NCI-H748 (cell line): ENCODE data around the gene LAMB3.
A peak's percentile ranks its signal among the peaks of the same experiment; 100 is the strongest.

ENCODE experiments used
- DNase-seq: peaks from one replicate; lab custom pipeline; 2025; ENCODE audit not compliant: unreplicated experiment; lab: John Stamatoyannopoulos, UW

Gene LAMB3

DNA sequence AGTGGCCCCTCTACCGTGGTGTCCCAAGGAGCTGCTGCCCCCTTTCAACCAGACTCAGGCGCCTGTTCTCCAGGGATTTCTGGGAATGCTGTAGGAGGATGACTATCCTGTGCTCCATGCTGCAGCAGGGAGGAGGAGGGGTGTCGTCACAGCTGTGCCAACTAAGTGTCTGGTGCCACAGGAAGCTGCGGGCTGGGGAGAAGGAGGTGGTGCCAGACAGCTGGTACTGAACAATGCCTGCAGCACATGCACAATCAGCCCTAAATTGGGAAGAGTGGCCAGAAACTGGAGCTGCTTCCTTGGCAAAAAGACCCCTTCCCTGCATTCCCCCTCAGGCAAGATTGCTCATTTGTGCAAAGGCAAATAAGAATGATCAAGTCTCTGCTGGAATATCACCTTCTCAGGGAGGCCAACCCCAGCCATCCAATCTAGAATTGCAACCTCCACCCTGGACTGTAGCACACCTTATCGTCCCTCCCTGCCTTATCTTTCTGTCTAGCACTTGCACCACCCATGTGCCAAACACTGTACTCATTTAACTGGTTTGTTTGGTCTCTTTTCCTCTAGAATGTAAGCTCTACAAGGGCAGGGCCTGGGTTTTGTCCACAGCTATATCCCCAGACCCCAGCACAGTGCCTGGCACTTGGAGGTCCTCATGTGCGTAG is 33.3 kb downstream of the LAMB3 start:
- no peak for DNase-seq

DNA sequence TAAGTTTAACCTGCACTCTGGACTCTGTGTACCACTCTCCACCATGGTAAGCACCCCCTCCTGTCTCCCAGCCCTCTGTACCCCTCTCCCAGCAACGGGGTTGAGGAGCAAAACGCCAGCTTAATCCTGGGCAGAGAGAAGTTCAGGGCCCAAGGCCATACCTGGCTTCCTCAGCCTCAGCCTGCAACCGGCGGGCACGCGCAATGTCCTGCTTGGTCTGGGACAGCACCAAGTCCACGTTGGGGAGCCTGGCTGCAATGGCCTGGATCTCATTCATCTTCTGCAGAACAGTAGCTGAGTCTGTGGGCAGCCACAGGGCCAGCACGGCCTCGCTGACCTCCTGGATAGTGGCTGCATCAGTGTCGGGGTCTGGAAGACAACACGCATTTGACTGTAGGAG is 33.9 kb downstream of the LAMB3 start:
- DNase-seq, result no peak

DNA sequence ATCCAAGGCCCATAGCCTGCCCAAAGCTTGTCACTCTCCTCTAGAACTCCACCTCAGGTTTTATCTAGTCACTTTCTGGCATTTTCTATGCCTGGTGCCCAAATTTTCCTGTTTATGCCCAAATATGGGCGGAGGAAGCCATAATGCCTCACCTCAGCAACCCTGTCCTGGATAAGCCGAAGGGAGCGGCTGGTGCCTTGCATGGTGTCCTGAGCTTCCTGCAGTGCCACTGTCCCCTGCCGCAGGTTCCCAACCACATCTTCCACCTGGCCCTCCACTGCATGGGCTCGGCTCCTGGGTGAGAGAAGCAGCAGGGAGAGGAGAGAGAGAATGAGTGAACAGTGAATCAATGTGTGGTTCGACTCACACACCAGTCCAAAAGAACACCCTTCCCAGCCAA is 34.5 kb downstream of the LAMB3 start:
- DNase-seq, result no peak

DNA sequence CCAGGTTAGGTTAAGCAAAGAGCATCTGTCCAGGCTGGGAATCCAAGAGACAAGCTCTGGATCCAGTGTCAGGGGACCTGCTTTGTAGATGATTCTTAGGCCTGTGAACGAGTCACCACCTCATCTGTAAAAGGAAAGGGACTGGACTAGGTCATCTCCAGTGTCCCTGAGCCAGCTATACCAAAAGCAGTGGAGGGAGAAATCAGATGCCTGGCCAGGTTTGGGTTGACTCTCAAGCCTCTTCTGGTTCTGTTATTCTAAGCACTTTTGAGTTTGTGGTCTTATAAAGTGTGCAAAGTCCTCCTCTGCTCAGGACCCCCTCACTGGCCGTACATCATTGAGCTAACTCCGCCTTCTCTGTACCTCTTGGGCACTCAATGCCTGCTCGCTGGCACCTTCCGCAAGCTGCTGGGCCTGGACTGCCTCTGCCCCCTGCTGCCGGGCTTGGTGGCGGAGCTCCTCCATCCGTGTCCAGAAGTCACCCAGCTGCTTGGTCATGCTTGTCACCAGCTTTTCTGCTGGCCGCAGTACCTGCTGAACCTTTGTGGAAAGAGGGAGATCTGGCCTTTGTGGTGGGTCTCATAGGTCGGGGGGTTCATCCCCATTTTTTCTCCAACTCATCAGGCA is 35.1 kb downstream of the LAMB3 start:
- no peak for DNase-seq

DNA sequence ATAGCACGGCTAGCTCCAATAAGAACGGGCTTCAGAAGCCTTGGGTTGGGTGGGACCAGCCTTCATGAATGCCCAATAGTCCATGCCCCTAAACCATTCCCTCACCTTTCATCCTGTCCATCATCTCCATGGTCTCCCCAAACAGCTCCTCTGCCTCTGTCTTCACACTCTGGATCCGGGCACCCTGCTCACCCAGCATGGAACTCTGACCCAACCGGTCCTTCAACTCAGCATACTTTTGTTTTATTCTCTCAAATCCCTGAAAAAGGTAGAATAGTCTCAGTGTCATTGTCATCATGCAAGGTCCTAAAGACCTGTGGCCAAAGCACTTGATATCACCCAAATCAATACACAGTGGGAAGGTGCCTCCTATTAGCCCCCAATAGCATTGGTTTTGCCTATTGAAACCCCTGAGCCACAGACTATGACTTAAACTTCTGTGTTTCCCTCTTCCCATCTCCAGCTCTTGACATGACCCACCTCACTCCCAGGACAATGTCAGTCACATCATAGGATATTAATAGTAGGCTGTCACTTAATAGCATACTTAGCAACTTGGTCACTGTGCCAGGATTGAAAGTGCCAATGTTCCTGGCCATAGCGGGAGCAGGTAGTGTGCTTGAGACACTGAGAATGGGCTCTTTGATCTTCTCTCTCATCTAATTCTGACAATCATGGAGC is 35.7 kb downstream of the LAMB3 start:
- no peak for DNase-seq

DNA sequence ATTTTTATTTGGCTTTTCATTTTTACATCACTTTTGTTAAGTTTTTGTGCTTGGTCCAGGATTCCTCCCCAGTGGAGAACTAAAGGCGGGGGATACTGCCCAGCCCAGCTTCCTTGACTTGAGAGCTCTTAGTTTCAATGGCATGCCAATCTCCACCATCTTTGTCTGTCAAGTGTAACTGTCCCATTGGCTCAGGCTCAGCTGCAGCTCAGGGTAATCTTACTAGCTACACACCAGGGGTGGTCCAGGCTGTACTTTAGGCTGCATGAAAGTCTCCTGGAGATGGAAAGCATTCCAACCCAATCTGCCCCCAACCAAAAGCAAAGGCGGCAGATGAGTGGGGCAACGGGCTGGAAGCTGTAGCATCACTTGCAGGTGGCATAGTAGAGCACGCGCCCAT is 37.3 kb downstream of the LAMB3 start:
- DNase-seq, result no peak

DNA sequence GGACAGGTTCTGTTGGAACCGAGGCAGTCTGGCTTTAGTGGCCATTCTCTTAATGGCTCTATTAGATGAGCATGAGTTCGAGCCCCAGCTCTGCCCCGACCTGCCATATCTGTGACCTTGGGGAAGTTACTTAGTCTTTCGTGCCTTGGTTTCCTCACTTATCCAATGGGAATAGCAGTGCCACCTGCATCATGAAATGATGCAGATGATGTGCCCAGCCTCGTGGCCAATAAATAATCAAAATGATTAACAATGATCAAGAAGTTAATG is 38.1 kb downstream of the LAMB3 start:
- no peak for DNase-seq

DNA sequence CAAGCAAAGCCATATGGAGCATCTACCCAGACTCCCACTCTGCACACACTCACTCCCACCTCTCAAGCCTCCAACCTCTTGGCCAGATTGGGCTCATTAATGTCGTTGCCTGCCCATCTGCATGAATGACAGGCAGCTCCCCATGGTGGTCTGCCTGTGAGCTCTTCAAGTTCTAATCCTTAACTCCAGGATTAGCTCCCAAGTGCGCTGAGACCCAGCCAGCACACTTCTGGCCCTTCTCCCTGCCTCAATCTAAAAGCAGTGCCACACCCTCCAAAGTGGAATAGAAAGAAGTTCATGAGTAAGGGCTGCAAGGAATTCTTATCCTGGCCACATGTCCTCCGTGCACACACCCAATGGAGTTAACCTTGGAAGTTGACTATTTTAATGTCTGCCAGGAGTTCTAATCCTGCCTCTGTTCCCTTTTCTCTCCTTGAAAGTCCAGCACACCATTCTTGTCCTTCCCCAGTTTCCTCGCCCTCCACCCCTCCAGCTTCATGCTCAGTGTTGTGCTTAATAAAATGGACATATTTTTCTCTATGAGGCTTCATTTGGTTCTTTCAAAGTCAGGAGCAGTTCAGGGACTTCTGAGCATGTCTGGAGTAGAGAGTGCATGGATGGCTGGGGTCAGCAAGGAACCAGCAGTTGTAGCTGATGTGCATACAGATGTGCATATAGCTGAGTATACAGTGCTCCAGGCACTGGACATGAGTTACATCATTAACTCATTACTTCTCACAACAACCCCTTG is 38.6 kb downstream of the LAMB3 start:
- DNase-seq, result no peak

DNA sequence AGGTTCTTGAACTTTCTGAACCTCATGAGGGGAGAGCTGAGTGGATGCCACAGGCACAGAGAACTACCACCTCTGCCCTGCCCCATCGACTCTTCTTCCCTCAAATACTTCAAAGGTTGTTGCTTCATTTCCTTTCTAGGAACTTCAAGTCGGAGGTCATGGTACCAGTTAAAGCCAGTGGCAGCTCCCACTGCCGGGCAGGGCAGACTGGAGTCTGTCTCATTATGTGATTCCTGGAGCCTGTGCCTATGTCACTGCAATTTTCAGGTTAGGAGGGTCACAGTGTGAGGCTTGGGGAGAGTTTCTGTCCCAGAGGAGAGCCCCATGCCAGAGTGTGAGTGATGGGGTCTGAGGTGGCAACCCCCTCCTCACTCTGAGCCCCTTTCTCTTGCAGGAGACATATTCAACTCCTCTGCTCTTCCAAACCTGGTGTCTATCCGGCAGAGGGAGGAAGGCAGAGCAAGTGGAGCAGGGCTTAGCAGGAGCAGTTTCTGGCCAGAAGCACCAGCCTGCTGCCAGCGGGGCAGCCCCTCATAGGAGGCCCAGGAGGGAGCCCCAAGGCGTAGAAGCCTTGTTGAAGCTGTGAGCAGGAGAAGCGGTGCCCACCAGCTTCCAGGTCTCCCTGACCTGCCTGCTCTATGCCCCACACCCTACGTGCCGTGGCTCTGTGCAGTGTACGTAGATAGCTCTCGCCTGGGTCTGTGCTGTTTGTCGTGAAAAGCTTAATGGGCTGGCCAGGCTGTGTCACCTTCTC is 39.4 kb downstream of the LAMB3 start:
- no peak for DNase-seq

DNA sequence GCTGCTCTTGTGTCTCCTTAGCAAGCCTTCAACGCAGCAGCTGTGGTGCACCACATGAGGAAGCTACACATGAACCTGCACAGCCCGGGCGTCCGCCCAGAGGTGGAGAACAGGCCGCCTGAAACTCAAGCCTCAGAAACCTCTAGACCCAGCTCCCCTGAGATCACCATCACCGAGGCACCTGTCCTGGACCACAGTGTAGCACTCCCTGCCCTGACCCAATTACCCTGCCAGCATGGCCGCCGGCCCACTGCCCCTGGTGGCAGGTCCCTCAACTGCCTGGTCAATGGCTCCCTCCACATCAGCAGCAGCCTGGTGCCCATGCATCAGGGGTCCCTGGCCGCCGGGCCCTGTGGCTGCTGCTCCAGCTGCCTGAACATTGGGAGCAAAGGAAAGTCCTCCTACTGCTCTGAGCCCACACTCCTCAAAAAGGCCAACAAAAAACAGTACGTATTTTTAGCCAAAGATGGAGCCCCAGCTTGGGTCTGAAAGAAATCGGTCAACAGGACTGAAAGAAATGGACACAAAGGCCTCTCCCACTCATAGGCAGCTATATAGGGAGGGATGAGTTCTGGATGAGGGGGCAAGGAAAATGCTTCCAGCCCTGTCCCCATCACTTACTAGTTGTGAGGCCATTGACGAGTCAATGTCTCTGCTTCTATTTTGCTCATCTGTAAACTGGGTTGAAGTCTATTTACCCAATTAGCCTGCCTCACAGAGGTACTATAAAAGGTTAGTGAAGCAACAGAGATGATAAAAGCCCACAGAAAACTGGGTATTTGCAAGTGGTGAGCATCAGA is 40.3 kb downstream of the LAMB3 start:
- no peak for DNase-seq

DNA sequence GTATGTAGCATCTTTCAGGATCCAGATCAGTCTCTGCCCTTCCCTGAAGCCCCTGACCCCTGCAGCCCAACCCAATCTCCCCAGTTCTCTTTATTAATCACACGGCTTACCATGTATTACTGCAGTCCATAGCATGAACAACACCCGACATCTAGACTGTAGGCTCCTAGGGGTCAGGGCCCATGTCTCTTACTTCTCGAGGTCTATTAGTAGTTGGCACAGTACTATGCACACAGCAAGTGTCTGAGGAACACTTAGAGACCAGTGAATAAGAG is 41.7 kb downstream of the LAMB3 start:
- no peak for DNase-seq

DNA sequence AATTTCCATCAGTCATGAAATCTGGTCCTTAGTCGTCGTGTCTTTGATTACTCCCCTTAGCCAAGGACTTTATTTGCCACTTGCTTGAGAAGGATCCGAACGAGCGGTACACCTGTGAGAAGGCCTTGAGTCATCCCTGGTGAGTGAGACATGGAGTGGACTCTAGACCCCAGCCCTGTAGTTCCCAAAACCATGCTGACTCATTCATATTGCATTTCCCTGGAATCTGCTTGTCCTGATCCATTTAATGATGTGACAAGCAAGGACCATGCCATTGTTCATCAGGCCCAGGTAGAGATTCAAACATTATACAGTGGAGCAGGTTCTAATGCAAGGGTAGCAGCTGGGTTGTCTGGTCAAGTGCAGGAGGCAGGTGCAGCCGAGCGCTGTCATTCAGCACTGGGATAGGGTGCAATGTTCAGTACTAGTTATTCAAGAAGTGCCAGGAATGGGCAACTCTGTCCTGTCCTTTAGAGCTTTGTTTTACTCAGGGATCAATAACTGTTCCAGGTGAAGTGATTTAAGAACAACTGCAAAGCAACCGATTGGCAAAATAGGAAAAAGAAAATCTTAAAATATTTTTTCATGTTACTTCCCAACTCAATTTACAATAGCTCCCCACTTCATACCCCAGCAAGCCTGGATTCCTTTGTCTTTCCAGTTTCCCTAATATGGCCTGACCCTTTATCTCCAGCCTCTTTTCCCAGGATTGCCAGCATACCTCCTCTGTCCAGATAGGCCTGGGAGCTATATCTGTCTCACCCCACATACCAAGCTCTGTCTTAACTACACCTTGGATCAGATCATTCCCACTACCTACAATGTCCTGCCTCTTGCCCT is 42.2 kb downstream of the LAMB3 start:
- DNase-seq, result no peak

DNA sequence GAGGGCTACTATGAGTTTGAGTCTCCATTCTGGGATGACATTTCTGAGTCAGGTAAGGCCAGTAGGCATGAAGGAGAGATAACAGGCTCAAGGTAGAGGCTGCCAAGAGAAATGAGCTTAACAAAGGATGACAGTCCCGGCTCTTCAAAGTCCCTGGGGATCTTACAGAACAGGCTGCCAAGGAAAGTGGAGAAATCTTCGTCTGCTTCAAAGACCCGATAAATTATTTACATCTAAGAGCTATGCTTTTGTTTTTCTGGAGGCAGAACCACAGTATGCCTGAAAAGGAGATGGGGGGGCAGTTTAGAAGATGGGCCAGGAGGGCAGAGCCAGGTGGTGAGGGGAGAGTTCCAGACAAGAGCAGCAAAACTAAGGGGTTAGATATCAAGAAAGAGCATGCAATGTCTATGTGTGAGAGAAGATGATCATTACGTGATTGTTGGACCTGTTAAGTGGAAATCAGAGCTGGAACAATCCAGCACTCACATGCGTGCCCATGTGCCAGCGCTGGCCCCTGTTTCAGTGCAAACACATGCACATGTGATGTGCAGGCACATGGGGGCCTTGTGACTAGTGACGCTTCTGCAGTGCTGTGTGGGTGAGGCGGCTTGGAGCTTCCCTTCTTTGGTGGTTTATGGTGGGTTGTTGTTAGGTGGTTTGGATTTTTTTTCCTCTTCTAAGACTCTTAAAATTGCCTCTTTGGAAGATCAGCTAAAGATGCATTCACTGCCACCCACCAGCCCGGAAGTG is 43.0 kb downstream of the LAMB3 start:
- DNase-seq, result no peak

DNA sequence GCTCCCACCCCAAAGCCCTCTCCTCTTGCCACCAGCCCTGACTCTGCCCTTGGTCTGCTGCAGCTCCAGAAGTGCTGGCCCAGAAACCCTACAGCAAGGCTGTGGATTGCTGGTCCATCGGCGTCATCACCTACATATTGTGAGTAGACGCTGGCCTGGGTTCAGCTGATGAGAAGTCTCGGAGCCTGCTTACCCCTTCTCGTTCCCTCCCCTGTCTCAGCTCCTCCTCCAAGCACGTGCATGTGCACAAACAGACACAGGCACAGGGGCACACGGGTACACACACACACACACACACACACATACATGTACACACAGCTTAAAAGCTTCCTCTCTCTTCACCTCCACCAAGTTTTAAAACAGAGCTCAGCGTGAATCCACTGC is 44.4 kb downstream of the LAMB3 start:
- no peak for DNase-seq

DNA sequence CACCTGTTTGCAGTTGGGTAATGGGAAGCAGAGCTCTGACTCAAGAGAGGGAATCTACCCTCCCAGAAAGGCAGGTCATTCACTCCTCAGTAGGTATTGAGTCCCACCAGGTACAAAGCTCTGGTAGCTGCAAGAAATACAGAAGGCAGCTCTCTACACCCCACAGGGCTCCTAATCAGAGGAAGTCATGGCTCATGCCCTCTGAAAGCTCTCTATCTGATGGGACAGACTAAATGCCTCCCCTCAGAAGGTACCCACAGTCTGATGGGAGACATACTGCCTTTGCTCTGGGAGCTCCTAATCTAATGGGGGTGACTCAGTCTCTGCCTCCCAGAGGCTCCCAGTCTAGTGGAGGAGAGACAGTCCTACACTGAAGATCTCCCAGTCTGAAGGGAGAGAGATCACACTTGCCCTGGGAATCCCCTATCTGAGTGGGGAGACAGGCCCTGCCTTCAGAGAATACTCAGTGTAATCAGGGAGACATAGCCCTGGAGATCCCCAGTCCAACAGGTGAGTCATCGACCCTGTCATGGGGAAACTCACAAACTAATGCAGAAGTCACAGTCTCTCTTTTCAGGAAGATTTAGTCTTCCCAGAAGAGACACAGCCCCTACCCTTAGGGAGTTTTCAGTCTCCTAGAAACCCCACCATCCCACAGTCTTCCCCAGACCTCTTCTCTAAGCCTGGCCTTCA is 45.0 kb downstream of the LAMB3 start:
- DNase-seq, result no peak

DNA sequence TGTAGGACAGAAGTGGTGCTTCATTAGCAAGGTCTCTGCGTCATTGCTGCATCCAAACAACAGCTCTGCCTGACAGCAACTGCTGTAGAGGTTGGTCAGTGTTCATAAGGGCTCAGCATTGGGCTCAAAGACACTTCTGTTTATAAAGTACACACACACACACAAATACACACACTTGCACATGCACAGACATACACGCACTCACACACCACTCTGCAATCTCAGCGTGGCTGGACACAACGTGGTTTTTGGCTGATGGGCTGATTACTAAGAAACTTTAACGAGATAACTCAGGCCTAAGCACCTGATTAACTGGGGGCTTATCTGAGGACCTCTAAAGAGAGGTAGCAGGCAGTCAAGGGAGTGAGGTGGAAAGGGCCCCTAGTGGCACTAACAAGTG is 48.3 kb downstream of the LAMB3 start:
- DNase-seq, result no peak

DNA sequence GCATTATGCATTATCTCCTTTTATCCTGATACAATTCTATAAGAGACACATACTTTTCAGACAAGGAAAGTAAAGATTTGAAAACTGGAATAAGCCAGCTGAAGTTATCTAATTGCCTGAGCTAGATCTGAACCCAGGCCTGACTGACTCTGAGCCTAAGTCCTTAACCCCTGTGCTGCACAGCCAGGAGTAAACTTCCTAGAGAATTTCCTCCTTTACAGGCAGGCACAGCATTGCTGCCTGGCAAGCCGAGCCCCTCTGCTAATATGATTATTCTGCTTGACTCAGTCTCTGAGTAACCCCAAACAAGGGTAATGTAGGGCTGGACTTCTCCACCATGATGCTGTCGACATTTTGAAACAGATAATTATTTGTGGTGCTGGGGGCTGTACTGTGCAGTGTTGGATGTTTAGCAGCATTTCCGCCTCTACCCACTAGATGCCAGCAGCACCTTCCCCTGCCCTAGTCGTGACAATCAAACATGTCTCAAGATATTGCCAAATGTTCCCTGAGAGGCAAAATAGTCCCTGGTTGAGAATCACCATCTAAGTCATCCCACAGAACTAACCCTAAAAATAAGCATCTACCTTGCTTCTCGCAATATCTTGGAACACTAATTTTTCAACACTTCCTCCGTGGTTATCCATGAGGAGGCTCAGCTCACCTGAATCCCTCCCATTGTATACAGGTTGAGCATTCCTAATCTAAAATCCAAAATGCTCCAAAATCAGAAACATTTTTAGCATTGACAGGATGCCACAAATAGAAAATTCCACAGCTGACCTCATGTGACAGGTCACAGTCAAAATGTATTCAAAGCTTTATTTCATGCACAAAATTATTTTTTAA is 50.2 kb downstream of the LAMB3 start:
- peak; percentile 39 for DNase-seq

DNA sequence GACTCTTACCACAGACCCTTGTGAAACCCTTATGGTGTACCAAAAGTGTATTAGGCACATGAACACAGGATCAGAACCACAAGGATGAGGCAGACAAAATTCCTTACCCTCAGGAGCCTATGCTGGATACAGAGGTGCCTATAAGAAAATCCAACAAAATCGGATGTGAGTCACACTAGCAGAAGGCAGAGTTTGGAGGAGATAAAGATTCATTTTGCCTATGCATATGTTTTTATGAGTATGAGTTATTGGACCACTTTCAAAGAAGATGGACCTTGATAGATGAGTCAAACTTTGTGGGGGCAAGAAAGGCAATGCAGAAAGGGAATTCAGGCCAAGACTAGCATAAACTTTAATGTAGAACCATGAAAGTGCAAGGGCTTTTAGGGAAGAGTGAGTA is 51.7 kb downstream of the LAMB3 start:
- DNase-seq, result no peak
